Nephron (organoid): ENCODE results near the gene SMOC1.

ENCODE experiments used
- H3K27ac Mint-ChIP-seq, 3 experiments: 2 replicates each; pipeline ENCODE4 v1.8.0; 2020; ENCODE audit warnings: mixed read lengths in 3 of 3, mild to moderate bottlenecking in 2 of 3, moderate library complexity in 1 of 3
- H3K27me3 Mint-ChIP-seq: 2 replicates; pipeline ENCODE4 v1.8.0; 2021; ENCODE audit warnings: low read depth, mild to moderate bottlenecking, moderate library complexity, mixed read lengths
- H3K36me3 Mint-ChIP-seq: 2 replicates; pipeline ENCODE4 v1.8.0; 2020; ENCODE audit warnings: low read depth, mixed read lengths
- H3K4me1 Mint-ChIP-seq: 2 replicates; pipeline ENCODE4 v1.8.0; 2020; ENCODE audit warnings: mixed read lengths
- H3K4me3 Mint-ChIP-seq, 3 experiments: 2 replicates each; pipeline ENCODE4 v1.8.0; 2020; ENCODE audit warnings: mild to moderate bottlenecking in 3 of 3, mixed read lengths in 3 of 3, moderate library complexity in 2 of 3
- H3K9me3 Mint-ChIP-seq: 2 replicates; pipeline ENCODE4 v1.8.0; 2020; ENCODE audit warnings: mixed read lengths
- TF ChIP-seq, protein P1 (sequence below), 3 experiments: fragments of 200-600 bp; sonication (generic); IDR thresholded peaks; one replicate each; pipeline ENCODE4 v1.5.0; 2021; ENCODE audit warnings: antibody characterized with exemption in 3 of 3; ENCODE audit not compliant: unreplicated experiment in 3 of 3

Gene SMOC1

DNA sequence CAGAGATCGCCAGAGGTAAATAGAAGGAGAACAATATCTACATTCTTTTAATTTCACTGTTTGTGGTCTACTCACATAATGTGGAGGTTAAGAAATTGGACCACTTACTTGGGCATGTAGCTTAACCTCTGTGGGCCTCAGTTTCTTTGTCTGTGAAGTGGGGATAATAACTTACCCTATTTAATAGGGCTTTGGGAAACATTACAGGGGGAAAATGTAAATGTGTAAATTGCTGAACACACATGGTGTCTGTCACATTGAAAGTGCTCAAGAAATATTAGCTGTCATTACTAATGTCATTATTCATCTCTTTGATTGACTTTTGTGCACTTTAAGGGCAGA lies 169.1 kb downstream of the SMOC1 start:
- Mint-ChIP-seq H3K36me3 (no peaks in the 10 kb centered on the region), H3K27ac (no peak overlapping the region), H3K4me1 (no peaks in the 10 kb centered on the region), H3K4me3 (no peak overlapping the region), H3K9me3 (no peaks in the 10 kb centered on the region), H3K27me3 (peaks cover 14% of the 10 kb centered on the region)
- TF ChIP-seq, protein P1, sequence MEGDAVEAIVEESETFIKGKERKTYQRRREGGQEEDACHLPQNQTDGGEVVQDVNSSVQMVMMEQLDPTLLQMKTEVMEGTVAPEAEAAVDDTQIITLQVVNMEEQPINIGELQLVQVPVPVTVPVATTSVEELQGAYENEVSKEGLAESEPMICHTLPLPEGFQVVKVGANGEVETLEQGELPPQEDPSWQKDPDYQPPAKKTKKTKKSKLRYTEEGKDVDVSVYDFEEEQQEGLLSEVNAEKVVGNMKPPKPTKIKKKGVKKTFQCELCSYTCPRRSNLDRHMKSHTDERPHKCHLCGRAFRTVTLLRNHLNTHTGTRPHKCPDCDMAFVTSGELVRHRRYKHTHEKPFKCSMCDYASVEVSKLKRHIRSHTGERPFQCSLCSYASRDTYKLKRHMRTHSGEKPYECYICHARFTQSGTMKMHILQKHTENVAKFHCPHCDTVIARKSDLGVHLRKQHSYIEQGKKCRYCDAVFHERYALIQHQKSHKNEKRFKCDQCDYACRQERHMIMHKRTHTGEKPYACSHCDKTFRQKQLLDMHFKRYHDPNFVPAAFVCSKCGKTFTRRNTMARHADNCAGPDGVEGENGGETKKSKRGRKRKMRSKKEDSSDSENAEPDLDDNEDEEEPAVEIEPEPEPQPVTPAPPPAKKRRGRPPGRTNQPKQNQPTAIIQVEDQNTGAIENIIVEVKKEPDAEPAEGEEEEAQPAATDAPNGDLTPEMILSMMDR (IDR thresholded peaks at IDR 0.05; ENCODE audit: unreplicated experiment in 3 of 3): no peak

DNA sequence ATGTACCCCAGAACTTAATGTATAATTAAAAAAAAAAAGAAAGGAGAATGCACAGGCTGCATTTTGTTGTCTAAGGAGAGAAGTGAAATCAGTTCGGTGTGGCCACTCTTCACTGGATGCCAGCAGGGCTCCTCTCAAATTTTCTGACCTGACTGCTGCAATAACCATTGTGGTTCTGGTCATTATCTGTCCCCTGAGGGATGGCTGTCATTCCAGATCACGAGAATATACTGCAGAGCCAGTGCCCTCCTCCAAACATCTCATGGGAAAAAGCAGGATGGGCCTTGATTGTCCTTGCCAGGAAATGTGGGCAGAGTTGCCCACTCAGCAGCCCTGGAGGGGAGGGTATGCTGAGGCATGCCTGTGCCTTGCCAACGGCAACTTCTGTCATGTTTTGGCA lies 170.4 kb downstream of the SMOC1 start:
- H3K9me3 Mint-ChIP-seq: no peaks in the 10 kb centered on the region
- no peaks in the 10 kb centered on the region for H3K36me3 Mint-ChIP-seq
- no peak overlapping the region for H3K27ac Mint-ChIP-seq
- TF ChIP-seq, protein P1 (IDR thresholded peaks at IDR 0.05; ENCODE audit: unreplicated experiment in 3 of 3): no peak
- H3K27me3 Mint-ChIP-seq: peaks cover 14% of the 10 kb centered on the region
- H3K4me3 Mint-ChIP-seq: no peak overlapping the region
- no peaks in the 10 kb centered on the region for H3K4me1 Mint-ChIP-seq

DNA sequence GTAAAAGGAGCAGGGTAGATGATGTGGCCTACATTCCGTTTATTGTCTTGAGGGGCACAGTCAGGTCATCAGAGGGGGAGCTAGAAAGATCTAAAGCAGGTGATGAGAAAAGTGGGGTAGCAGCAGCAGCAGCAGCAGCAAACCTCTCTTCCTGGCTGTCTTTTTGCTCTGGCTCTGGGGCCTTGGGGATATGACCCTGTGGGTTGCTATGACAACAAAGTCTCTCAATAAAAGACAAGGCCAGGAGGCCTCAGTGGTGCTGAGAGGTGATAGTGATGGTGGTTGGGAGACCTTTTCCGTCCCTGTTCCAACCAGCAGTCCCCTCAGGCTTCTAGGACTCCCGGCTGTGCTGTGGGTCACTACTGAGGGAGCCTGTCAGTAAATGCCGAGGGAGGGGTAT lies 170.9 kb downstream of the SMOC1 start:
- TF ChIP-seq, protein P1 (IDR thresholded peaks at IDR 0.05; ENCODE audit: unreplicated experiment in 3 of 3): no peak
- Mint-ChIP-seq H3K9me3 (no peaks in the 10 kb centered on the region), H3K36me3 (no peaks in the 10 kb centered on the region), H3K27ac (no peak overlapping the region), H3K27me3 (peaks cover 14% of the 10 kb centered on the region), H3K4me3 (no peak overlapping the region), H3K4me1 (no peaks in the 10 kb centered on the region)

DNA sequence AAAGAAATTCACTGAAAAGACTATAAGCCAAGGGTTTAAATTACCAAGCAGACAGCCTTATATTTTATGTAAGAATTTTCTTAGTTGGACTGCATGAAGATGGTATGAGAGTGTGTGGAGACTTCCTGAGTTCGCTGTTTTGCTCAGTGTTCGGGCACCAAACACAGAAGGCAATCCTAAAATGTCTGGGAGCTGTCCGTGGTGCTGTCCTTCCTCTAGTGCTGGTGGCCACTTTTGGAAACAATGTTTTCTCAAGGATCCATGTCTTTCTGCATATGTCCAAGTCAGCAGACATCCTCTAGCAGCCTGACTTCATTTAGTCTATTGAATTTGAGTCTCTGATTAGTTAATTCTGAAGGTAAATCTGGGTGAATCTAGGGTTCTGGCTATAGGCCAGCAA lies 173.8 kb downstream of the SMOC1 start:
- TF ChIP-seq, protein P1 (IDR thresholded peaks at IDR 0.05; ENCODE audit: unreplicated experiment in 3 of 3): no peak
- no peaks in the 10 kb centered on the region for H3K4me1 Mint-ChIP-seq

DNA sequence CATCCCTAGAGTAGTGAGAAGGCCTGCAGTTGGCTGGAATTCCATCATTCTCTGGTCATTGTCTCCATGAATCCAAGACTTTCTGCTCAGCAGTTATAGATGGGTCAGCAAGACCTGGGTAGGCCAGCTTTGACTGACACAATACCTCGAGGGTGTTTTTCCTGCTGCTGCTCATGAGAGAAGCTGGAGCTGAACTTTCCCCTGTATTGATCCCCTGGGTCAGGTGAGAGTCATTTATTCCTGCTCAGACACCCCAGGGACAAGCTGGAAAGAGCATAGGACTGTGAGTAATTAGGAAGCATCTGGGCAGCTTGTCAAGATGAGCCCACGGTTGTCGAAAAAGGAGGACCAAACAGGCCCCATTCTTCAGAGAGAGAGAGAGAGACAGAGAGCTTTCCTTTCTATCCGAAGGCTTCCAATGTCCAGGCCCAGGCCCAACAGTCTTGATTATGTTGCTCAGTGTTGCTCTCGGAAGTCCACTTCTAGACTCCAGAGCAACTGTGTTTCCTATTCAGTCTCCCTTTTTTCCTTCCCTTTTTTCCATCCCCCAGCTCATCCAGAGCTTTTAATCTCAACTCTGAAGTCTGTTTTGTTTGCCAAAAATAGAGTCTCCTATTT lies 178.4 kb downstream of the SMOC1 start:
- Mint-ChIP-seq H3K4me1 (no peaks in the 10 kb centered on the region), H3K36me3 (no peaks in the 10 kb centered on the region), H3K27me3 (peaks cover 16% of the 10 kb centered on the region), H3K9me3 (no peaks in the 10 kb centered on the region), H3K4me3 (no peak overlapping the region), H3K27ac (no peak overlapping the region)
- TF ChIP-seq, protein P1 (IDR thresholded peaks at IDR 0.05; ENCODE audit: unreplicated experiment in 3 of 3): no peak

More for the DNA sequence above, 173.8 kb downstream of the SMOC1 start:
- no peaks in the 10 kb centered on the region for H3K9me3 Mint-ChIP-seq
- no peak overlapping the region for H3K4me3 Mint-ChIP-seq
- peaks cover 5% of the 10 kb centered on the region for H3K27me3 Mint-ChIP-seq
- H3K27ac Mint-ChIP-seq: no peak overlapping the region
- H3K36me3 Mint-ChIP-seq: no peaks in the 10 kb centered on the region

DNA sequence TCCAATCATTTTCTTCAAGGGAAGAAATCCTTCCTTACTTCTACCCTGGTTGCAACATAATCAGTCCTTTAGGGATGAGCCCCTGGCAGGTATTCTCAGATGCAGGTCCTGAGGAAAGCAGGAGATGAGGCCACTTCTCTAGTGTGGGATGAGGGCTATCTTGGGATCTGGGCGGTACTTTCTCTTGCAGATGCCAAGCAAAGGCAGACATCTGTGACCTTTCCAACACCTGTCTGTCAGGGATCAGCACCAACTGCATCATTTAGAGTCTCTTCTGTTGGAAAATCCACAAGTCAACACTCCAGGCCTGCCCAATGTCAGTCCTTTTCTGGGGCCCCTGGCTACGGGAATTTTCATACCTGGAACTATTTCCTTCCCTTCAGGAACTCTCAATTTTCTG lies 180.3 kb downstream of the SMOC1 start:
- Mint-ChIP-seq H3K27ac (no peak overlapping the region), H3K27me3 (peaks cover 12% of the 10 kb centered on the region), H3K4me1 (no peaks in the 10 kb centered on the region), H3K4me3 (no peak overlapping the region), H3K36me3 (no peaks in the 10 kb centered on the region), H3K9me3 (no peaks in the 10 kb centered on the region)
- TF ChIP-seq, protein P1 (IDR thresholded peaks at IDR 0.05; ENCODE audit: unreplicated experiment in 3 of 3): no peak
